IPS-20b (cell line): Measurements from ENCODE around the gene SCFD2.
A peak's percentile ranks its signal among the peaks of the same experiment; 100 is the strongest.

ENCODE experiments used
- H3K27ac ChIP-seq: one replicate; pipeline ENCODE4 v1.5.1; 2013; ENCODE audit warnings: low read length
- H3K27me3 ChIP-seq: 2 replicates; pipeline ENCODE4 v1.6.1; 2013; ENCODE audit warnings: mild to moderate bottlenecking, low read length, inconsistent platforms; ENCODE audit not compliant: insufficient read depth
- H3K36me3 ChIP-seq: 2 replicates; pipeline ENCODE4 v1.6.1; 2013; ENCODE audit warnings: low read depth, mild to moderate bottlenecking, inconsistent platforms, low read length, moderate library complexity; ENCODE audit not compliant: insufficient read depth
- H3K4me1 ChIP-seq: 2 replicates; pipeline ENCODE4 v1.6.1; 2013; ENCODE audit warnings: mild to moderate bottlenecking, control low read depth, inconsistent platforms, low read length, moderate library complexity; ENCODE audit not compliant: insufficient read depth
- H3K4me3 ChIP-seq: 2 replicates; pipeline ENCODE4 v1.5.1; 2013; ENCODE audit warnings: mild to moderate bottlenecking, low read length, inconsistent platforms
- H3K9ac ChIP-seq: 2 replicates; pipeline ENCODE4 v1.6.1; 2013; ENCODE audit warnings: low read depth, mild to moderate bottlenecking, inconsistent platforms, low read length, moderate library complexity
- H3K9me3 ChIP-seq: 2 replicates; pipeline ENCODE4 v1.6.1; 2013; ENCODE audit warnings: mild to moderate bottlenecking, low read depth, low read length, inconsistent platforms; ENCODE audit not compliant: insufficient read depth

The SCFD2 gene

GRCh38 chr4:52937829-52938228 is 428.0 kb downstream of the SCFD2 start:
- H3K4me1 ChIP-seq: peaks cover 5% of the 10 kb centered on the region; the same call in 1 of the 2 replicates
- H3K9ac ChIP-seq: no peak overlapping the region
- H3K9me3 ChIP-seq: no peaks in the 10 kb centered on the region
- H3K27me3 ChIP-seq: no peaks in the 10 kb centered on the region
- H3K27ac ChIP-seq: no peak overlapping the region
- H3K36me3 ChIP-seq: no peaks in the 10 kb centered on the region
- H3K4me3 ChIP-seq: no peak overlapping the region

- Histone ChIP-seq H3K4me3 (no peak overlapping the region), H3K27me3 (no peaks in the 10 kb centered on the region), H3K4me1 (peaks cover 5% of the 10 kb centered on the region; the same call in 1 of the 2 replicates), H3K9ac (no peak overlapping the region), H3K36me3 (no peaks in the 10 kb centered on the region), H3K9me3 (no peaks in the 10 kb centered on the region), H3K27ac (no peak overlapping the region)
These were observed 429.1 kb downstream of the SCFD2 start for GRCh38 chr4:52936729-52937128.

- no peak overlapping the region for H3K4me3 ChIP-seq
- H3K9me3 ChIP-seq: no peaks in the 10 kb centered on the region
- peaks cover 5% of the 10 kb centered on the region; the same call in 1 of the 2 replicates for H3K4me1 ChIP-seq
- no peak overlapping the region for H3K27ac ChIP-seq
- no peaks in the 10 kb centered on the region for H3K27me3 ChIP-seq
- no peak overlapping the region for H3K9ac ChIP-seq
- no peaks in the 10 kb centered on the region for H3K36me3 ChIP-seq
These were observed 430.5 kb downstream of the SCFD2 start for GRCh38 chr4:52935317-52935716.

GRCh38 chr4:52933738-52934137 is 432.1 kb downstream of the SCFD2 start:
- Histone ChIP-seq H3K36me3 (no peaks in the 10 kb centered on the region), H3K27ac (no peak overlapping the region), H3K27me3 (no peaks in the 10 kb centered on the region), H3K4me3 (no peak overlapping the region), H3K4me1 (no peaks in the 10 kb centered on the region), H3K9me3 (no peaks in the 10 kb centered on the region), H3K9ac (no peak overlapping the region)

GRCh38 chr4:52932591-52933470 is 433.0 kb downstream of the SCFD2 start:
- no peaks in the 10 kb centered on the region for H3K9me3 ChIP-seq
- H3K27me3 ChIP-seq: no peaks in the 10 kb centered on the region
- no peak overlapping the region for H3K4me3 ChIP-seq
- no peaks in the 10 kb centered on the region for H3K36me3 ChIP-seq
- no peaks in the 10 kb centered on the region for H3K4me1 ChIP-seq
- no peak overlapping the region for H3K27ac ChIP-seq
- no peak overlapping the region for H3K9ac ChIP-seq

- Histone ChIP-seq H3K4me1 (peaks cover 5% of the 10 kb centered on the region), H3K9me3 (no peaks in the 10 kb centered on the region), H3K9ac (no peak overlapping the region), H3K4me3 (no peak overlapping the region), H3K27ac (no peak overlapping the region), H3K27me3 (no peaks in the 10 kb centered on the region), H3K36me3 (no peaks in the 10 kb centered on the region)
These were observed 434.6 kb downstream of the SCFD2 start for GRCh38 chr4:52931243-52931642.

GRCh38 chr4:52926196-52926974 is 439.5 kb downstream of the SCFD2 start:
- peak overlapping the region; percentile 5; the same call in 1 of the 2 replicates for H3K9ac ChIP-seq
- no peaks in the 10 kb centered on the region for H3K36me3 ChIP-seq
- peak overlapping the region; percentile 24; the same call in 1 of the 2 replicates for H3K4me3 ChIP-seq
- no peaks in the 10 kb centered on the region for H3K27me3 ChIP-seq
- H3K4me1 ChIP-seq: peaks cover 15% of the 10 kb centered on the region
- peak overlapping the region; percentile 38 for H3K27ac ChIP-seq
- no peaks in the 10 kb centered on the region for H3K9me3 ChIP-seq

- Histone ChIP-seq H3K4me1 (peaks cover 15% of the 10 kb centered on the region), H3K4me3 (peak overlapping the region; percentile 24; the same call in 1 of the 2 replicates), H3K9ac (no peak overlapping the region; the same call in 1 of the 2 replicates), H3K9me3 (no peaks in the 10 kb centered on the region), H3K27ac (peak overlapping the region; percentile 38), H3K27me3 (no peaks in the 10 kb centered on the region), H3K36me3 (no peaks in the 10 kb centered on the region)
These were observed 440.3 kb downstream of the SCFD2 start for GRCh38 chr4:52925531-52925968.

- H3K9me3 ChIP-seq: no peaks in the 10 kb centered on the region
- no peaks in the 10 kb centered on the region for H3K27me3 ChIP-seq
- H3K27ac ChIP-seq: no peak overlapping the region
- H3K9ac ChIP-seq: no peak overlapping the region
- H3K4me1 ChIP-seq: no peaks in the 10 kb centered on the region
- H3K4me3 ChIP-seq: no peak overlapping the region
- H3K36me3 ChIP-seq: no peaks in the 10 kb centered on the region
These were observed 446.4 kb downstream of the SCFD2 start for GRCh38 chr4:52919461-52919860.

- Histone ChIP-seq H3K4me1 (no peaks in the 10 kb centered on the region), H3K27me3 (no peaks in the 10 kb centered on the region), H3K9ac (no peak overlapping the region), H3K9me3 (no peaks in the 10 kb centered on the region), H3K4me3 (no peak overlapping the region), H3K36me3 (no peaks in the 10 kb centered on the region), H3K27ac (no peak overlapping the region)
These were observed 448.0 kb downstream of the SCFD2 start for GRCh38 chr4:52917817-52918216.

- H3K4me3 ChIP-seq: no peak overlapping the region
- no peak overlapping the region for H3K27ac ChIP-seq
- H3K4me1 ChIP-seq: no peaks in the 10 kb centered on the region
- no peak overlapping the region for H3K9ac ChIP-seq
- no peaks in the 10 kb centered on the region for H3K27me3 ChIP-seq
- no peaks in the 10 kb centered on the region for H3K9me3 ChIP-seq
- no peaks in the 10 kb centered on the region for H3K36me3 ChIP-seq
These were observed 450.0 kb downstream of the SCFD2 start for GRCh38 chr4:52915730-52916300.
